ENCODE measurements around the gene GNG14.
A peak's percentile ranks its signal among the peaks of the same experiment; 100 is the strongest.
"Not testable (repeated sequence)": the region's sequence is repeated elsewhere in the genome, so short reads cannot be mapped to it uniquely, and the experiment has no call there.

Gene GNG14

GRCh38 chr19:12723641-12724426, 36.0 kb downstream of the GNG14 start, which contains the start of gene TNPO2:
Gene TNPO2, minus strand, starts transcription at chr19:12723932. Its CDS starts 2,955 bp downstream, at chr19:12720977.
- DNase-seq (ENCODE audit: low read depth in 2 of 2) = peak in 1 of 2 experiments; percentile 18

GRCh38 chr19:12725612-12726011, 37.8 kb downstream of the GNG14 start:
- not testable (repeated sequence) for DNase-seq (ENCODE audit: low read depth in 2 of 2)

GRCh38 chr19:12726988-12727316, 39.2 kb downstream of the GNG14 start:
- DNase-seq (ENCODE audit: low read depth in 2 of 2) = no peak

GRCh38 chr19:12727745-12728433, 40.1 kb downstream of the GNG14 start:
- DNase-seq (ENCODE audit: low read depth in 2 of 2) = no peak

- no peak for DNase-seq (ENCODE audit: low read depth in 2 of 2)
These were observed 42.3 kb downstream of the GNG14 start for GRCh38 chr19:12730064-12730463.

- DNase-seq (ENCODE audit: low read depth in 2 of 2) = no peak
These were observed 43.5 kb downstream of the GNG14 start for GRCh38 chr19:12731337-12731736.

GRCh38 chr19:12733369-12734214, 45.8 kb downstream of the GNG14 start:
- DNase-seq (ENCODE audit: low read depth in 2 of 2) = peak in 1 of 2 experiments; percentile 8

- DNase-seq (ENCODE audit: low read depth in 2 of 2) = peak; percentile 100
These were observed 49.4 kb downstream of the GNG14 start, which contains the start of gene GET3 for GRCh38 chr19:12736995-12737834. Gene GET3, plus strand, starts transcription at chr19:12737497. Its CDS starts 9 bp downstream, at chr19:12737506.

- no peak for DNase-seq (ENCODE audit: low read depth in 2 of 2)
These were observed 50.1 kb downstream of the GNG14 start for GRCh38 chr19:12737835-12738351.

Measured in fibroblast of skin of left biceps (primary cell).